HL-60 (cell line): Measurements from ENCODE around the gene DTNA.

Experiments used
- TF ChIP-seq, protein P1 (sequence below): IDR thresholded peaks from one replicate; pipeline ENCODE4 v1.5.1; 2011; ENCODE audit warnings: low read length, control low read depth, inconsistent platforms; ENCODE audit not compliant: insufficient read depth
- TF ChIP-seq, protein P2 (sequence below): IDR thresholded peaks from 2 replicates; pipeline ENCODE4 v1.6.1; 2012; ENCODE audit warnings: low read depth; ENCODE audit not compliant: insufficient replicate concordance

DNA sequence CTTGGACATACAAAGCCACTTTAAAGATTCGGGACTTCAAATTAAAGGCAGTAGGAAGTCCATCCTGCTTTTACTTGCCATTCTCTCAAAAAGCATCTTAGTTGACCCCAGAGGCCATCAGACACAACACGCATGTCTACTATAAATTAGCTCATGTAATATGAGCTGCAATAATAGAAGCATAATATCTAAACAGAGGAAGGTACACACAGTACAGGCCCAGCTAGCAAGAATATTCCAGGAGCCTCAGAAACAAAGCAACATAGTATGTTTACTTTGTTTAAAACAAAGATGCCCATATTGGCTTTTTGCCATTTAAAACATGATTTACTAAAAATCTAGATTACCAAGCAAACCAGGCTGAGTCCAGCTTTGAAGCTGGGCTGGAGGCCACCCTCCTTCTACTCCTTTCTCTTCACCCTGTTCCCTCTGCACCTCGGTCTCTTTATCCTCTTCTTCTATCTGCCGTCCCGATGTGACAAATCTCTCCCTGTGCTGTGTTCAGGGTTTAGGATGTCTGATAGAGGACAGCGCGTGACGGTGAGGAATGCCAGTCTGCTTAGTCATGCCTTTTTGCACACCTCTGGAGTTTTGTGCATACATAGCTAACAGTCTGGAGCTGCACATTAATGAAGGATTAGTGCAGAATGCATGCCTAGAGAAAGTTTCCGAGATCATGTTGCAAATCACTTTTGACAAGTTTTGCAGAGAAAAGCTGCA is 28.2 kb downstream of the DTNA start:
- TF ChIP-seq, protein P1, sequence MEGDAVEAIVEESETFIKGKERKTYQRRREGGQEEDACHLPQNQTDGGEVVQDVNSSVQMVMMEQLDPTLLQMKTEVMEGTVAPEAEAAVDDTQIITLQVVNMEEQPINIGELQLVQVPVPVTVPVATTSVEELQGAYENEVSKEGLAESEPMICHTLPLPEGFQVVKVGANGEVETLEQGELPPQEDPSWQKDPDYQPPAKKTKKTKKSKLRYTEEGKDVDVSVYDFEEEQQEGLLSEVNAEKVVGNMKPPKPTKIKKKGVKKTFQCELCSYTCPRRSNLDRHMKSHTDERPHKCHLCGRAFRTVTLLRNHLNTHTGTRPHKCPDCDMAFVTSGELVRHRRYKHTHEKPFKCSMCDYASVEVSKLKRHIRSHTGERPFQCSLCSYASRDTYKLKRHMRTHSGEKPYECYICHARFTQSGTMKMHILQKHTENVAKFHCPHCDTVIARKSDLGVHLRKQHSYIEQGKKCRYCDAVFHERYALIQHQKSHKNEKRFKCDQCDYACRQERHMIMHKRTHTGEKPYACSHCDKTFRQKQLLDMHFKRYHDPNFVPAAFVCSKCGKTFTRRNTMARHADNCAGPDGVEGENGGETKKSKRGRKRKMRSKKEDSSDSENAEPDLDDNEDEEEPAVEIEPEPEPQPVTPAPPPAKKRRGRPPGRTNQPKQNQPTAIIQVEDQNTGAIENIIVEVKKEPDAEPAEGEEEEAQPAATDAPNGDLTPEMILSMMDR: no peak
- TF ChIP-seq, protein P2, sequence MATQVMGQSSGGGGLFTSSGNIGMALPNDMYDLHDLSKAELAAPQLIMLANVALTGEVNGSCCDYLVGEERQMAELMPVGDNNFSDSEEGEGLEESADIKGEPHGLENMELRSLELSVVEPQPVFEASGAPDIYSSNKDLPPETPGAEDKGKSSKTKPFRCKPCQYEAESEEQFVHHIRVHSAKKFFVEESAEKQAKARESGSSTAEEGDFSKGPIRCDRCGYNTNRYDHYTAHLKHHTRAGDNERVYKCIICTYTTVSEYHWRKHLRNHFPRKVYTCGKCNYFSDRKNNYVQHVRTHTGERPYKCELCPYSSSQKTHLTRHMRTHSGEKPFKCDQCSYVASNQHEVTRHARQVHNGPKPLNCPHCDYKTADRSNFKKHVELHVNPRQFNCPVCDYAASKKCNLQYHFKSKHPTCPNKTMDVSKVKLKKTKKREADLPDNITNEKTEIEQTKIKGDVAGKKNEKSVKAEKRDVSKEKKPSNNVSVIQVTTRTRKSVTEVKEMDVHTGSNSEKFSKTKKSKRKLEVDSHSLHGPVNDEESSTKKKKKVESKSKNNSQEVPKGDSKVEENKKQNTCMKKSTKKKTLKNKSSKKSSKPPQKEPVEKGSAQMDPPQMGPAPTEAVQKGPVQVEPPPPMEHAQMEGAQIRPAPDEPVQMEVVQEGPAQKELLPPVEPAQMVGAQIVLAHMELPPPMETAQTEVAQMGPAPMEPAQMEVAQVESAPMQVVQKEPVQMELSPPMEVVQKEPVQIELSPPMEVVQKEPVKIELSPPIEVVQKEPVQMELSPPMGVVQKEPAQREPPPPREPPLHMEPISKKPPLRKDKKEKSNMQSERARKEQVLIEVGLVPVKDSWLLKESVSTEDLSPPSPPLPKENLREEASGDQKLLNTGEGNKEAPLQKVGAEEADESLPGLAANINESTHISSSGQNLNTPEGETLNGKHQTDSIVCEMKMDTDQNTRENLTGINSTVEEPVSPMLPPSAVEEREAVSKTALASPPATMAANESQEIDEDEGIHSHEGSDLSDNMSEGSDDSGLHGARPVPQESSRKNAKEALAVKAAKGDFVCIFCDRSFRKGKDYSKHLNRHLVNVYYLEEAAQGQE: no peak
